A549 (cell line): ENCODE measurements around the gene CADM4. TPM values are rescaled to one million over a fixed set of nuclear protein-coding genes. Genes with fewer than 3 reads are reported as not detected.

ENCODE experiments used
- ATAC-seq, 2 experiments: fragments of 200-7000 bp in 1 of 2; fragments of >200 bp in 1 of 2; cut with Nextera tagmentation in 1 of 2; cut with Tn5 transposase in 1 of 2; 3 replicates each; pipeline versions ENCODE4 v1.8.0 to v1.9.1; 2018 to 2020; ENCODE audit warnings: mild to moderate bottlenecking in 1 of 2, moderate library complexity in 1 of 2
- CTCF ChIA-PET: fragments of 300-600 bp; sonication (Branson Sonifier 250); formaldehyde crosslinking; extraction: SDS; loops from one replicate; lab custom pipeline; 2021; ENCODE audit warnings: antibody characterized with exemption, inconsistent platforms; lab: Yijun Ruan, JAX
- POLR2A ChIA-PET: fragments of 350-600 bp; formaldehyde crosslinking; extraction: SDS; loops from one replicate; lab custom pipeline; 2021; ENCODE audit warnings: antibody characterized with exemption, inconsistent platforms; lab: Yijun Ruan, JAX
- DNase-seq, 2 experiments: peaks; one replicate each; pipeline versions ENCODE4 v3.0.0 to v3.0.0-alpha.2; 2011 to 2016; ENCODE audit warnings: low read depth in 1 of 2, low spot score in 1 of 2
- FAIRE-seq: peaks from 2 replicates; lab custom pipeline; 2011; peaks lifted over from hg19 to GRCh38; lab: Jason Lieb, UNC
- H3K27ac ChIP-seq, 2 experiments: fragments of >200 bp; sonication (Bioruptor Twin); formaldehyde crosslinking; 3 replicates each; pipeline ENCODE4 v1.5.1; 2016 to 2017
- H3K4me1 ChIP-seq: fragments of >200 bp; sonication (Bioruptor Twin); formaldehyde crosslinking; 3 replicates; pipeline ENCODE4 v1.6.1; 2016
- H3K4me2 ChIP-seq: fragments of >200 bp; sonication (Bioruptor Twin); formaldehyde crosslinking; 3 replicates; pipeline ENCODE4 v1.6.1; 2016
- H3K4me3 ChIP-seq: fragments of >200 bp; sonication (Bioruptor Twin); formaldehyde crosslinking; 3 replicates; pipeline ENCODE4 v1.5.1; 2016
- H3K9me3 ChIP-seq: fragments of >200 bp; sonication (Bioruptor Twin); formaldehyde crosslinking; 3 replicates; pipeline ENCODE4 v1.6.1; 2016
- ATOH8 ChIP-seq: fragments of 250-450 bp; sonication (Bioruptor Pico); IDR thresholded peaks from 2 replicates; pipeline ENCODE4 v1.5.0; 2020; ENCODE audit warnings: low read depth, mild to moderate bottlenecking, moderate library complexity
- BCL3 ChIP-seq: fragments of >200 bp; sonication (Bioruptor Twin); formaldehyde crosslinking; IDR thresholded peaks from 3 replicates; pipeline ENCODE4 v1.6.1; 2016
- CBX2 ChIP-seq: fragments of 200-600 bp; sonication (generic); IDR thresholded peaks from 2 replicates; pipeline ENCODE4 v1.6.1; 2016; ENCODE audit warnings: low read depth, mild to moderate bottlenecking, borderline replicate concordance
- CEBPB ChIP-seq, 2 experiments: fragments of >200 bp in 1 of 2; sonication (Bioruptor Twin) in 1 of 2; formaldehyde crosslinking in 1 of 2; IDR thresholded peaks; 2 replicates each; pipeline ENCODE4 v1.6.1; 2012 to 2016
- EHF ChIP-seq: fragments of 250-450 bp; sonication (Bioruptor Pico); IDR thresholded peaks from 2 replicates; pipeline ENCODE4 v1.5.0; 2020; ENCODE audit warnings: mild to moderate bottlenecking
- EHMT2 ChIP-seq: fragments of 200-600 bp; sonication (generic); IDR thresholded peaks from 2 replicates; pipeline ENCODE4 v1.6.1; 2016; ENCODE audit warnings: antibody characterized with exemption, low read depth, mild to moderate bottlenecking, moderate library complexity
- ELK1 ChIP-seq: fragments of 150-350 bp; IDR thresholded peaks from 2 replicates; pipeline ENCODE4 v1.6.1; 2014; ENCODE audit warnings: low read depth, mild to moderate bottlenecking, low read length
- EP300 ChIP-seq, 2 experiments: fragments of >200 bp; sonication (Bioruptor Twin); formaldehyde crosslinking; IDR thresholded peaks; 2 replicates in 1 of 2; 3 replicates in 1 of 2; pipeline ENCODE4 v1.6.1; 2016 to 2017
- ESRRA ChIP-seq: fragments of 150-350 bp; IDR thresholded peaks from 2 replicates; pipeline ENCODE4 v1.6.1; 2014; ENCODE audit warnings: mild to moderate bottlenecking, low read length, borderline replicate concordance
- GATA3 ChIP-seq: IDR thresholded peaks from 2 replicates; pipeline ENCODE4 v1.6.1; 2012; ENCODE audit warnings: borderline replicate concordance
- HEYL ChIP-seq: fragments of 250-450 bp; sonication (Bioruptor Pico); IDR thresholded peaks from 2 replicates; pipeline ENCODE4 v1.8.0; 2021; ENCODE audit warnings: mild to moderate bottlenecking, moderate library complexity
- HOXB13 ChIP-seq: fragments of 250-450 bp; sonication (Bioruptor Pico); IDR thresholded peaks from 2 replicates; pipeline ENCODE4 v1.5.0; 2020; ENCODE audit warnings: low read depth, mild to moderate bottlenecking, moderate library complexity
- KDM1A ChIP-seq: fragments of 200-600 bp; sonication (generic); IDR thresholded peaks from 2 replicates; pipeline ENCODE4 v1.6.1; 2016; ENCODE audit warnings: low read depth, mild to moderate bottlenecking
- PBX3 ChIP-seq: IDR thresholded peaks from 2 replicates; pipeline ENCODE4 v1.6.1; 2012
- RAD21 ChIP-seq, 2 experiments: fragments of >200 bp in 1 of 2; sonication (Bioruptor Twin) in 1 of 2; formaldehyde crosslinking in 1 of 2; IDR thresholded peaks in 1 of 2; conservative IDR thresholded peaks in 1 of 2; 2 replicates in 1 of 2; 3 replicates in 1 of 2; pipeline ENCODE4 v1.6.1; 2012 to 2018; ENCODE audit warnings: inconsistent platforms in 1 of 2
- RARB ChIP-seq: fragments of 250-450 bp; sonication (Bioruptor Pico); IDR thresholded peaks from 2 replicates; pipeline ENCODE4 v1.8.0; 2021; ENCODE audit warnings: mild to moderate bottlenecking, moderate library complexity
- RCOR1 ChIP-seq: fragments of 150-350 bp; IDR thresholded peaks from 2 replicates; pipeline ENCODE4 v1.6.1; 2014; ENCODE audit warnings: antibody characterized with exemption, low read length, low read depth
- RFX5 ChIP-seq: fragments of 450-650 bp; IDR thresholded peaks from 2 replicates; pipeline ENCODE4 v1.7.1; 2014; ENCODE audit warnings: antibody characterized with exemption, mild to moderate bottlenecking, moderate library complexity
- RNF2 ChIP-seq: fragments of 200-600 bp; sonication (generic); IDR thresholded peaks from 2 replicates; pipeline ENCODE4 v1.6.1; 2016; ENCODE audit warnings: low read depth, mild to moderate bottlenecking, antibody characterized with exemption, moderate library complexity, borderline replicate concordance
- USF2 ChIP-seq: fragments of 450-650 bp; IDR thresholded peaks from 2 replicates; pipeline ENCODE4 v1.6.1; 2014; ENCODE audit warnings: antibody characterized with exemption
- ZNF302 ChIP-seq: fragments of 250-450 bp; sonication (Bioruptor Pico); IDR thresholded peaks from 2 replicates; pipeline ENCODE4 v1.9.0; 2021; ENCODE audit warnings: inconsistent platforms, mild to moderate bottlenecking, moderate library complexity
- WGBS: methylation state at CpG from one replicate; pipeline ENCODE4 v1.1.6; 2017; ENCODE audit errors: missing lambda C conversion rate; 5-methylcytosine and 5-hydroxymethylcytosine counted together
- polyA plus RNA-seq, 4 experiments: library from polyadenylated mRNA; depleted of rRNA in 3 of 4; stranded (reverse); fragments of >200 nt; fragmentation: RNase III in 1 of 4; extraction: RNeasy Plus Mini Kit Qiagen cat#74134 plus additional on column Dnase treatment in 1 of 4; gene quantifications; 2 replicates in 3 of 4; 3 replicates in 1 of 4; pipeline ENCODE4 v1.2.3, GENCODE V29; 2011 to 2017

Gene CADM4
- polyA plus RNA-seq, 2 of the 4 experiments (the other 2 are of a cell fraction): 4.2 to 9.2 TPM

- ATAC-seq (no peak), FAIRE-seq (no peak)
- CTCF ChIA-PET: interaction anchor here (0.6 to 3.0 kb wide), 3 partner anchors 10 to 176 kb away, joined by 3 to 15 read pairs (median 7); no protein-coding TSS in a partner anchor
Observed at GRCh38 chr19:43584484-43584883, 55.2 kb downstream of the CADM4 start.

GRCh38 chr19:43582495-43582894 is 57.2 kb downstream of the CADM4 start:
- H3K27ac ChIP-seq: no peak overlapping the region
- no peaks in the 10 kb centered on the region for H3K9me3 ChIP-seq
- no peak for ATAC-seq
- CTCF ChIA-PET: interaction anchor here (1.1 to 3.0 kb wide), 3 partner anchors 12 to 136 kb away, joined by 5 to 15 read pairs (median 7); no protein-coding TSS in a partner anchor
- DNase-seq: no peak
- FAIRE-seq: no peak
- no peak overlapping the region for H3K4me2 ChIP-seq
- no peaks in the 10 kb centered on the region for H3K4me1 ChIP-seq
- H3K4me3 ChIP-seq: no peak overlapping the region
- no peak for TF ChIP-seq RARB (CRISPR knock-in tag)
- no peak for TF ChIP-seq EP300 (IDR thresholded peaks at IDR 0.05)
- no peak for TF ChIP-seq RAD21 (conservative IDR thresholded peaks at IDR 0.05 in 1 of 2, IDR thresholded peaks at IDR 0.05 in 1 of 2)
- TF ChIP-seq EHMT2: no peak
- no peak for TF ChIP-seq CEBPB (IDR thresholded peaks at IDR 0.05)
- no peak for TF ChIP-seq GATA3
- no peak for TF ChIP-seq RCOR1
- TF ChIP-seq RNF2: no peak
- TF ChIP-seq HOXB13: no peak
- TF ChIP-seq EHF (CRISPR knock-in tag): no peak
- no peak for TF ChIP-seq ZNF302 (CRISPR knock-in tag)
- TF ChIP-seq PBX3: no peak
- no peak for TF ChIP-seq KDM1A
- no peak for TF ChIP-seq BCL3
- no peak for TF ChIP-seq CBX2
- no peak for TF ChIP-seq RFX5
- no peak for TF ChIP-seq HEYL (CRISPR knock-in tag)
- TF ChIP-seq, all 56 proteins: peak for 0
- WGBS: 52% methylated on average over 2 of the region's 2 CpGs
- POLR2A ChIA-PET: no interaction called here

More at GRCh38 chr19:43584484-43584883, 55.2 kb downstream of the CADM4 start:
- TF ChIP-seq ELK1 (no peak), ATOH8 (CRISPR knock-in tag) (no peak), USF2 (no peak), ESRRA (no peak)
- Histone ChIP-seq H3K4me3 (no peak overlapping the region), H3K9me3 (no peaks in the 10 kb centered on the region), H3K4me1 (no peaks in the 10 kb centered on the region), H3K4me2 (no peak overlapping the region), H3K27ac (no peak overlapping the region)
- no peak for DNase-seq
- POLR2A ChIA-PET: interaction anchor here (0.9 to 1.0 kb wide), 2 partner anchors 9 to 10 kb away, joined by 3 read pairs; partner anchors contain the start of genes PINLYP and XRCC1
- WGBS: 100% methylated on average over 1 of the region's 1 CpG
